Astrocyte (in vitro differentiated cells and primary cell): ENCODE results near the gene PRPF40B. TPM values are rescaled to one million over a fixed set of nuclear protein-coding genes. Genes with fewer than 3 reads are reported as not detected.

Experiments used
- DNase-seq: peaks from one replicate; pipeline ENCODE4 v3.0.0-alpha.2; 2010; ENCODE audit warnings: low read depth
- FAIRE-seq: peaks from 2 replicates; lab custom pipeline; 2011; peaks lifted over from hg19 to GRCh38; lab: Jason Lieb, UNC
- H2AFZ ChIP-seq: 2 replicates; pipeline ENCODE4 v1.6.0; 2012; ENCODE audit warnings: low read depth, low read length, inconsistent platforms
- H3K27ac ChIP-seq: 2 replicates; pipeline ENCODE4 v1.5.1; 2011; ENCODE audit warnings: low read depth, low read length, inconsistent platforms
- H3K27me3 ChIP-seq: 2 replicates; pipeline ENCODE4 v1.6.0; 2011; ENCODE audit warnings: low read length, inconsistent platforms; ENCODE audit not compliant: insufficient read depth
- H3K36me3 ChIP-seq: 2 replicates; pipeline ENCODE4 v1.5.1; 2011; ENCODE audit warnings: low read length, inconsistent platforms; ENCODE audit not compliant: insufficient read depth
- H3K4me1 ChIP-seq: 2 replicates; pipeline ENCODE4 v1.5.1; 2011; ENCODE audit warnings: low read length, inconsistent platforms; ENCODE audit not compliant: insufficient read depth
- H3K4me2 ChIP-seq: 2 replicates; pipeline ENCODE4 v1.6.0; 2012; ENCODE audit warnings: low read length, inconsistent platforms
- H3K4me3 ChIP-seq: 2 replicates; pipeline ENCODE4 v1.5.1; 2011; ENCODE audit warnings: low read depth, mild to moderate bottlenecking, low read length, inconsistent platforms; ENCODE audit not compliant: insufficient read depth
- H3K79me2 ChIP-seq: 2 replicates; pipeline ENCODE4 v1.6.0; 2012; ENCODE audit warnings: mild to moderate bottlenecking, low read length, inconsistent platforms; ENCODE audit not compliant: insufficient read depth
- H3K9ac ChIP-seq: 2 replicates; pipeline ENCODE4 v1.6.0; 2012; ENCODE audit warnings: mild to moderate bottlenecking, low read length, inconsistent platforms
- H3K9me3 ChIP-seq: 2 replicates; pipeline ENCODE4 v1.5.1; 2012; ENCODE audit warnings: low read depth, mild to moderate bottlenecking, low read length, inconsistent platforms; ENCODE audit not compliant: insufficient read depth
- H4K20me1 ChIP-seq: 2 replicates; pipeline ENCODE4 v1.6.0; 2012; ENCODE audit warnings: low read length, inconsistent platforms; ENCODE audit not compliant: insufficient read depth
- H3K27ac Mint-ChIP-seq: one replicate; pipeline ENCODE4 v1.8.0; 2021; ENCODE audit warnings: mild to moderate bottlenecking, mixed read lengths; ENCODE audit not compliant: unreplicated experiment
- H3K27me3 Mint-ChIP-seq: one replicate; pipeline ENCODE4 v1.8.0; 2021; ENCODE audit warnings: low read depth, mixed read lengths; ENCODE audit not compliant: unreplicated experiment
- H3K36me3 Mint-ChIP-seq: one replicate; pipeline ENCODE4 v1.8.0; 2021; ENCODE audit warnings: low read depth, mixed read lengths; ENCODE audit not compliant: unreplicated experiment
- H3K4me1 Mint-ChIP-seq: one replicate; pipeline ENCODE4 v1.8.0; 2021; ENCODE audit warnings: low read depth, mixed read lengths; ENCODE audit not compliant: unreplicated experiment
- H3K4me3 Mint-ChIP-seq: one replicate; pipeline ENCODE4 v1.8.0; 2021; ENCODE audit warnings: mild to moderate bottlenecking, moderate library complexity, mixed read lengths; ENCODE audit not compliant: unreplicated experiment
- H3K9me3 Mint-ChIP-seq: one replicate; pipeline ENCODE4 v1.8.0; 2021; ENCODE audit warnings: mild to moderate bottlenecking, mixed read lengths; ENCODE audit not compliant: unreplicated experiment
- CTCF ChIP-seq: IDR thresholded peaks from 2 replicates; pipeline ENCODE4 v1.5.1; 2011; ENCODE audit warnings: low read depth, mild to moderate bottlenecking, inconsistent platforms, low read length, moderate library complexity; ENCODE audit not compliant: insufficient read depth
- EZH2 ChIP-seq: IDR thresholded peaks from 2 replicates; pipeline ENCODE4 v1.6.1; 2012; ENCODE audit warnings: mild to moderate bottlenecking, low read length, inconsistent platforms; ENCODE audit not compliant: insufficient read depth
- total RNA-seq: library from RNA; stranded (reverse); gene quantifications from 2 replicates; pipeline ENCODE4 v1.2.1, GENCODE V29; 2021

Gene PRPF40B
- total RNA-seq, 1 donor from 2014 or later = 10.1 TPM

DNA sequence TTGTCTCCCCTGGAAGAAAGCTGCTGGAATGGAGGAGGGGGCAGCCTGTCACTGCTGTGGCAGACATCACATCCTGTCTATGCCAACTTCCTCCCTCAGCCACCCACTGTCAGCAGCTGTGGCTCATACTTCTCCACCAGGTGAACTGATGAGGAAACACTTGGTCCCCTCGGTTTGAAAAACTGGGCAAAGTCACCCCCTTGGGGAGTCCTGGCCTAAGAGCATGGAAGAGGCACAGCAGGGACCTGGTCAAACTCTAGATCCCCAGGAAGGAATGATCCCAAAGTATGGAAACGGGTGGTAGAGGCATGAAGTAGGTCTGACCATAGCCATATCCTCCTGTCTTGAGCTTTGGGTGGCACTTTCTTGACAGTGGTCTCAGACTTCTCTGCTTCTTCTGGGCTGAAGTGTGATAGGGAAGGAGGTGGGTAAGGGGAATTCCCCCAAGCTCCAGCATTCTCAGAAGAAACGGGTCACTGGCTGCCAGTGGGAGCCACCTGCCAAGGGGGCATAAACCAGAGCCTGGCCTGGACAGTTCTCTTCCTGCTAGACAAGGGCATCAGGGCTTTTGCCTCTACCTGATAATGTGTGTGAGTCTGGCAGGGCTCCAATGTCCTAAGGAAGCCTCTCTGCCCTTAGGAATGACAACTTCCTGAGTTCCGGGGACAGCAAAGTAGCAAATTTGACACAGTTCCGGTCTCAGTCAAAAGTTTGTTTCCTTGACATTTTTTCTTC, 47.8 kb downstream of the PRPF40B start:
- Histone ChIP-seq H3K4me2 (no peak overlapping the region), H3K79me2 (peaks cover 90% of the 10 kb centered on the region), H3K4me3 (no peak overlapping the region), H3K27me3 (no peaks in the 10 kb centered on the region), H3K9ac (no peak overlapping the region), H4K20me1 (peaks cover 52% of the 10 kb centered on the region), H2AFZ (no peak overlapping the region), H3K36me3 (no peaks in the 10 kb centered on the region), H3K27ac (no peak overlapping the region), H3K9me3 (no peaks in the 10 kb centered on the region), H3K4me1 (peaks cover 48% of the 10 kb centered on the region)
- Mint-ChIP-seq H3K4me1 (peaks cover 73% of the 10 kb centered on the region), H3K27ac (no peak overlapping the region), H3K4me3 (no peak overlapping the region), H3K36me3 (peaks cover 3% of the 10 kb centered on the region), H3K27me3 (no peaks in the 10 kb centered on the region), H3K9me3 (no peaks in the 10 kb centered on the region)
- FAIRE-seq (no peak), DNase-seq (no peak)
- TF ChIP-seq CTCF (no peak), EZH2 (no peak)

DNA sequence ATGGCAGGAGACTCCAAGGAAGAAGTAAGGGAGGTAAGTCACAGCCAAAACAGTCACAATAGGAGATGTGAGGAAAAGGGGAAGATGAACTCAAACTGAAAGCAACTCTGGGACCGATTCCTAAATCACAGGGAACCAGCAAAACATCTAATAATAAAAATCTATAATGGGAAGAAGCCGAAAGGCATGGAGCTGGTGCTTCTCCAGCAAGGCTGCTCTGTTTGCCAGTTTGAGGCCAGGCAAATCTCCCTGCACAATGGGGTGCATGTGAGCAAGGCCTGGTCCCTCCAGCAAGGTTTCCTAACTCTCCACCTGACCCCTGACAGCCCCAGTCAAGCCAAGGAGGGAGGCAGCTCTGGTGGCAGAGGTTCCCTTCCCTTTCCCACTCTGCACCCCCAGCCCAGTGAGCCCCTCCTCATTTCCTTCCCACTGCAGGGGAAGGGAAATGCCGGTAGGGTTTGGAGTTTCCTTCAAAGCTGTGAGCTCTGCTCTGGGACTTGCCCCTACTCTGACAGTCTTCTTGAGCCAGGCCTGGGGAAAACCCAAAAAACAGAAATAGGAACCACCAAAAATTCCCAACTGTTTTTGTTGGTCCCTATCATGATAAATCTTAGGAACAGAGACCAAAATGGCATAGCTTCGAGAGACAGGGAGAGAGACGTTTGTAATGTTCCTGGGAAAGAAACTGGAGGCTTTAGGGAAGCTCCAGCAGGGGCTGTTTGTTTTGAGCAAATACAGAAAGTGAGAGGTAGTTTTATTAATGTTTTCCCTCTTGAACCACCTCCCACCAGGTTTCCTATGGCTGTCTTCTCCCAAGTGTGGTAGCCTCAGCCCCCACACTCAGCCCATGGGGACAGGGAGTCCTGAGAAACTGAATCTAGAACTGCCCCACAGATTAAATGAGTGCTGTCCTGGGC, 49.2 kb downstream of the PRPF40B start:
- H3K27ac Mint-ChIP-seq = peak overlapping the region; percentile 90
- no peaks in the 10 kb centered on the region for H3K9me3 Mint-ChIP-seq
- H3K4me3 Mint-ChIP-seq = no peak overlapping the region
- H3K4me1 Mint-ChIP-seq = peaks cover 63% of the 10 kb centered on the region
- H3K27me3 Mint-ChIP-seq = no peaks in the 10 kb centered on the region
- Histone ChIP-seq H3K36me3 (no peaks in the 10 kb centered on the region), H3K9ac (peak overlapping the region; percentile 81), H2AFZ (no peak overlapping the region), H3K4me1 (peaks cover 48% of the 10 kb centered on the region), H3K79me2 (peaks cover 91% of the 10 kb centered on the region), H3K9me3 (no peaks in the 10 kb centered on the region), H3K4me2 (peak overlapping the region; percentile 76), H4K20me1 (peaks cover 56% of the 10 kb centered on the region), H3K4me3 (no peak overlapping the region), H3K27ac (peak overlapping the region; percentile 89), H3K27me3 (no peaks in the 10 kb centered on the region)
- FAIRE-seq (no peak), DNase-seq (no peak)
- no peak for TF ChIP-seq CTCF
- TF ChIP-seq EZH2 = no peak
- peaks cover 3% of the 10 kb centered on the region for H3K36me3 Mint-ChIP-seq
